Left lung (tissue), 10 donors: ENCODE data around the gene OLFM3. TPM values are rescaled to one million over a fixed set of nuclear protein-coding genes. Genes with fewer than 3 reads are reported as not detected.
A peak's percentile ranks its signal among the peaks of the same experiment; 100 is the strongest.

Source experiments
- ATAC-seq: fragments of 200-7000 bp; cut with Tn5 transposase; one replicate; pipeline ENCODE4 v1.9.1; 2020; ENCODE audit warnings: moderate library complexity
- DNase-seq, 4 donors: peaks; one replicate each; pipeline ENCODE4 v3.0.0-alpha.2; 2013 to 2020
- H3K27ac ChIP-seq, 2 donors: fragments of 200-600 bp; sonication (generic) in 1 of 2; one replicate each; pipeline versions ENCODE4 v1.5.0 to v1.8.0; 2020 to 2021
- H3K27me3 ChIP-seq, 2 donors: fragments of 200-600 bp; sonication (generic) in 1 of 2; one replicate each; pipeline versions ENCODE4 v1.5.0 to v1.8.0; 2020 to 2021
- H3K36me3 ChIP-seq, 2 donors: fragments of 200-600 bp; sonication (generic) in 1 of 2; one replicate each; pipeline versions ENCODE4 v1.5.0 to v1.8.0; 2020 to 2021
- H3K4me1 ChIP-seq, 2 donors: fragments of 200-600 bp; one replicate each; pipeline ENCODE4 v1.8.0; 2021
- H3K4me3 ChIP-seq, 2 donors: fragments of 200-600 bp; sonication (generic) in 1 of 2; one replicate each; pipeline versions ENCODE4 v1.5.0 to v1.8.0; 2020 to 2021; ENCODE audit warnings: mild to moderate bottlenecking in 1 of 2
- H3K9me3 ChIP-seq, 2 donors: fragments of 200-600 bp; sonication (generic) in 1 of 2; one replicate each; pipeline versions ENCODE4 v1.5.0 to v1.8.0; 2020 to 2021
- intact Hi-C, 2 donors: fragments of 100-400 bp; cut with DNase I; formaldehyde crosslinking; loops; one replicate each; pipeline versions ENCODE4 v1.11.2 to v1.14.2; 2022
- polyA plus RNA-seq, 6 donors: library from polyadenylated mRNA; unstranded; fragments of 120-200 nt; gene quantifications; one replicate each; pipeline ENCODE4 v1.2.1, GENCODE V29; 2013; ENCODE audit not compliant: insufficient read length in 6 of 6
- total RNA-seq, 2 donors: library from RNA; stranded (reverse); fragmentation: NEBNext Ultra II Directional; extraction: Animal tissue kit (Norgen Biotek cat#: 25700); gene quantifications; one replicate each; pipeline ENCODE4 v1.2.1, GENCODE V29; 2021
- TF ChIP-seq, protein P1 (sequence below), 2 donors: fragments of 200-600 bp; sonication (generic) in 1 of 2; IDR thresholded peaks; one replicate each; pipeline versions ENCODE4 v1.5.0 to v1.8.0; 2021; ENCODE audit warnings: antibody characterized with exemption in 2 of 2
- donor health status: DM: no; HTN: yes; CAD: no.
- donor health status: DM: no; HTN: no; CAD: no.

The OLFM3 gene
- total and polyA plus RNA-seq, 8 donors: 1.6 to 5.9 (median 2.7) TPM; not detected in 2

DNA sequence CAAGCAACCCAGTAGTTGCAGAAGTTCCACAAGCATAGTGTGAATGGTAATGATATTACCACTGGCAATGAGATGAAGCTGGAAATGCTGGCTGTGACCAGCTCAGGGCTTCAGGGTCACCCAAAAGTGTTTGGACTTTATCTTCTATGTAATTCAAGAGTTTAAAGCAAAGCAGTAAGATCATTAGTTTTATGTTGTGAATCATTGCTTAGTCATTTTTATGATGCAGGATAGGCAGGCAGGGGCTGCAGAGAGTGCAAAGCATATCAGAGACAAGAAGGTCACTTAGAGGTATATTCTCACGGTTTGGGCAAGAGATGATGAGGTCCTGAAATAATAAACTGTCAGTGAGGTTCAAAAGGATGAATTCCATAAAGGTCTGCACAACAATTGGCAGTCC lies 147.4 kb downstream of the OLFM3 start:
- Histone ChIP-seq H3K4me3 (no peak overlapping the region), H3K27me3 (peaks cover 3 to 6% of the 10 kb centered on the region in 2 donors), H3K4me1 (no peaks in the 10 kb centered on the region), H3K9me3 (no peaks in the 10 kb centered on the region), H3K27ac (no peak overlapping the region), H3K36me3 (no peaks in the 10 kb centered on the region)
- intact Hi-C loops: no loop called here
- no peak for ATAC-seq
- TF ChIP-seq, protein P1, sequence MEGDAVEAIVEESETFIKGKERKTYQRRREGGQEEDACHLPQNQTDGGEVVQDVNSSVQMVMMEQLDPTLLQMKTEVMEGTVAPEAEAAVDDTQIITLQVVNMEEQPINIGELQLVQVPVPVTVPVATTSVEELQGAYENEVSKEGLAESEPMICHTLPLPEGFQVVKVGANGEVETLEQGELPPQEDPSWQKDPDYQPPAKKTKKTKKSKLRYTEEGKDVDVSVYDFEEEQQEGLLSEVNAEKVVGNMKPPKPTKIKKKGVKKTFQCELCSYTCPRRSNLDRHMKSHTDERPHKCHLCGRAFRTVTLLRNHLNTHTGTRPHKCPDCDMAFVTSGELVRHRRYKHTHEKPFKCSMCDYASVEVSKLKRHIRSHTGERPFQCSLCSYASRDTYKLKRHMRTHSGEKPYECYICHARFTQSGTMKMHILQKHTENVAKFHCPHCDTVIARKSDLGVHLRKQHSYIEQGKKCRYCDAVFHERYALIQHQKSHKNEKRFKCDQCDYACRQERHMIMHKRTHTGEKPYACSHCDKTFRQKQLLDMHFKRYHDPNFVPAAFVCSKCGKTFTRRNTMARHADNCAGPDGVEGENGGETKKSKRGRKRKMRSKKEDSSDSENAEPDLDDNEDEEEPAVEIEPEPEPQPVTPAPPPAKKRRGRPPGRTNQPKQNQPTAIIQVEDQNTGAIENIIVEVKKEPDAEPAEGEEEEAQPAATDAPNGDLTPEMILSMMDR (IDR thresholded peaks at IDR 0.05): no peak
- DNase-seq: no peak

DNA sequence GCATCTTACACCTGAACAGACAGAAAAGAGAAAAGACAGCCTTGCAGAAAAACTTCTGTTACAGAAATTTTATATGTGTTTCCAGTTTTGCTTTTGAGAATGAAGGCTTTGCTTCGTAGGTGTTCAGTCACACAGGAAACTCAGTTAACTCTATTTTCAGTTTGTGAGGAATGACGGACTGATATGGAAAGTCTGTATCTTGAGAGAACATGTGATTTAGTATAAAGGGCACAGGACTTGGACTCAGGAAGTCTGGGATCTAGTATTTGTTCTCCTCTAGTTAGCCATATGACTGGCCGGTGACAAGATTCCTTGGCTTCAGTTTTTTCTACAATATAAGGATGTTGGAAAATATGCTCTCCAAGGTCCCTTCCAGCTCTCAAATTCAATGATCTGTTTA lies 149.1 kb downstream of the OLFM3 start:
- peaks cover 3 to 6% of the 10 kb centered on the region in 2 donors for H3K27me3 ChIP-seq
- H3K36me3 ChIP-seq: no peaks in the 10 kb centered on the region
- no peak for DNase-seq
- H3K4me1 ChIP-seq: no peaks in the 10 kb centered on the region
- H3K9me3 ChIP-seq: no peaks in the 10 kb centered on the region
- no peak overlapping the region for H3K4me3 ChIP-seq
- no peak overlapping the region for H3K27ac ChIP-seq
- ATAC-seq: no peak
- intact Hi-C loops: no loop called here
- TF ChIP-seq, protein P1 (IDR thresholded peaks at IDR 0.05): no peak

DNA sequence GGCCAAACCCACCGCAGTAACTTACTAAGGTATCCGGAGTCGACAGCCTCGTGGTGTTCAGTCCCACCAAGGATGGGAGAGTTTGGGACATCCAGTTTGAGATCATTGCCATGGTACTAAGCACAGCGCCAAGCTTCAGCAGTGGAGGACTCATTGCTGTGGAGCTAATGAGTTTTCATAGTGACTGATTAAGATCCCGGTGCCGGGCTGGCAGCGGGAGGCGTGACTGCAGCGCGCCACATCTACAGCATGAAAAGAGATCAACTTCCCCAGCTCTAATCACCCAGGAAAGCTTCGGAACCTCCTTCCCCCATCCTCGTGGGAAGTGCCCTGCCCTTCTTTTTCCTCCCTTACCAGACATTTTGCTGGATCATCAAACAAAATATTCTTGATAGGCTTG lies 149.9 kb downstream of the OLFM3 start:
- Histone ChIP-seq H3K36me3 (no peaks in the 10 kb centered on the region), H3K9me3 (no peaks in the 10 kb centered on the region), H3K27ac (no peak overlapping the region), H3K27me3 (peaks cover 3 to 6% of the 10 kb centered on the region in 2 donors), H3K4me3 (no peak overlapping the region), H3K4me1 (no peaks in the 10 kb centered on the region)
- TF ChIP-seq, protein P1 (IDR thresholded peaks at IDR 0.05): no peak
- DNase-seq: peak in 2 of 4 donors; percentile 2 to 55
- ATAC-seq: no peak
- intact Hi-C loops: no loop called here

DNA sequence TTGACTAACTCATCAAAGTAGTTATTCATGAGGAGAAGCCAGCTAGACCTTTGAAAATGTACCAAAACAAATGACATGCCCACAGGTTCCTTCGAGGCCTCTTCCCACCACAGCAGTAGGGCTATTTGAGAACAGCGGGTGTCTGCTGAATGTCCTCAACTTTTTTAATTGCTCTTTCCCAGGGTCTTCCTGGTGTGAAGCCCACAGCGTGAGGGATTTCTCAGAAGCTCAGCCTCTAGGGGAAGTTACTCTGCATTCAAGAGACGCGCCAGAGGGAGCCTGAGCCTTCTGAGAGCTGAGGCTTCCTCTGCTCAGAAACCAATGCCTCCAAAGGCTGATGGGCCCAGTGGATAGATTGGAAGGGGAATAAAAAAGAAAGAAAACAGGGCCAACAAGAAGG lies 153.6 kb downstream of the OLFM3 start:
- ATAC-seq: no peak
- intact Hi-C loops: no loop called here
- no peak overlapping the region for H3K4me3 ChIP-seq
- H3K27me3 ChIP-seq: peaks cover 3 to 6% of the 10 kb centered on the region in 2 donors
- no peaks in the 10 kb centered on the region for H3K36me3 ChIP-seq
- H3K9me3 ChIP-seq: no peaks in the 10 kb centered on the region
- H3K4me1 ChIP-seq: no peaks in the 10 kb centered on the region
- TF ChIP-seq, protein P1 (IDR thresholded peaks at IDR 0.05): no peak
- no peak for DNase-seq
- no peak overlapping the region for H3K27ac ChIP-seq

DNA sequence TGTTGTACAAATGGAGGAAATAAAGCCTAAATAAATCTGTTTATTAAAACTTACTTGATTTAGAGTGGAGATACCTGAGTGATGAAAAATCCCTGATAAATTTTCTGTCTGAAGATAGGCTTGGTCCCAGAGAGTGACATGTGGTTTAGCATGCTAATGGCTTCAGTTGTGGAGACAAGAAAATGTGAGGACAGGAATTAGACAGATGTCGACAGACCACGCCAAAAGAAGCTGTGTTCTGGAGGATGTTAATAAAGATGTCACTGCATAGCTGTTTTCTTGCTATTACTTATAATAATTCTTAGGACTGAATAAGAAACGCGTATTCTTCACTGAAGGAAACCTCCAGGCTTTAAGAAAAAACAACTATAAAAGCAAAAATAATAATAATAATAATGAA lies 154.9 kb downstream of the OLFM3 start:
- no peak overlapping the region for H3K4me3 ChIP-seq
- H3K27ac ChIP-seq: no peak overlapping the region
- ATAC-seq (no peak), DNase-seq (no peak)
- H3K9me3 ChIP-seq: no peaks in the 10 kb centered on the region
- TF ChIP-seq, protein P1 (IDR thresholded peaks at IDR 0.05): no peak
- H3K27me3 ChIP-seq: peaks cover 0 to 3% of the 10 kb centered on the region in 2 donors
- intact Hi-C loops: no loop called here
- no peaks in the 10 kb centered on the region for H3K36me3 ChIP-seq
- no peaks in the 10 kb centered on the region for H3K4me1 ChIP-seq
